A549 (cell line): ENCODE data around the gene TUBA8. TPM values are rescaled to one million over a fixed set of nuclear protein-coding genes. Genes with fewer than 3 reads are reported as not detected.
"Not testable (repeated sequence)": the region's sequence is repeated elsewhere in the genome, so short reads cannot be mapped to it uniquely, and the experiment has no call there.

Experiments used
- ATAC-seq, 2 experiments: fragments of 200-7000 bp in 1 of 2; fragments of >200 bp in 1 of 2; cut with Nextera tagmentation in 1 of 2; cut with Tn5 transposase in 1 of 2; 3 replicates each; pipeline versions ENCODE4 v1.8.0 to v1.9.1; 2018 to 2020; ENCODE audit warnings: mild to moderate bottlenecking in 1 of 2, moderate library complexity in 1 of 2
- CTCF ChIA-PET: fragments of 300-600 bp; sonication (Branson Sonifier 250); formaldehyde crosslinking; extraction: SDS; loops from one replicate; lab custom pipeline; 2021; ENCODE audit warnings: antibody characterized with exemption, inconsistent platforms; lab: Yijun Ruan, JAX
- POLR2A ChIA-PET: fragments of 350-600 bp; formaldehyde crosslinking; extraction: SDS; loops from one replicate; lab custom pipeline; 2021; ENCODE audit warnings: antibody characterized with exemption, inconsistent platforms; lab: Yijun Ruan, JAX
- DNase-seq, 2 experiments: peaks; one replicate each; pipeline versions ENCODE4 v3.0.0 to v3.0.0-alpha.2; 2011 to 2016; ENCODE audit warnings: low read depth in 1 of 2, low spot score in 1 of 2
- FAIRE-seq: peaks from 2 replicates; lab custom pipeline; 2011; peaks lifted over from hg19 to GRCh38; lab: Jason Lieb, UNC
- H3K27ac ChIP-seq, 2 experiments: fragments of >200 bp; sonication (Bioruptor Twin); formaldehyde crosslinking; 3 replicates each; pipeline ENCODE4 v1.5.1; 2016 to 2017
- H3K4me1 ChIP-seq: fragments of >200 bp; sonication (Bioruptor Twin); formaldehyde crosslinking; 3 replicates; pipeline ENCODE4 v1.6.1; 2016
- H3K4me2 ChIP-seq: fragments of >200 bp; sonication (Bioruptor Twin); formaldehyde crosslinking; 3 replicates; pipeline ENCODE4 v1.6.1; 2016
- H3K4me3 ChIP-seq: fragments of >200 bp; sonication (Bioruptor Twin); formaldehyde crosslinking; 3 replicates; pipeline ENCODE4 v1.5.1; 2016
- H3K9me3 ChIP-seq: fragments of >200 bp; sonication (Bioruptor Twin); formaldehyde crosslinking; 3 replicates; pipeline ENCODE4 v1.6.1; 2016
- ESRRA ChIP-seq: fragments of 150-350 bp; IDR thresholded peaks from 2 replicates; pipeline ENCODE4 v1.6.1; 2014; ENCODE audit warnings: mild to moderate bottlenecking, low read length, borderline replicate concordance
- FOSB ChIP-seq: fragments of 250-450 bp; sonication (Bioruptor Pico); IDR thresholded peaks from 2 replicates; pipeline ENCODE4 v1.5.0; 2020; ENCODE audit warnings: mild to moderate bottlenecking, moderate library complexity
- HEYL ChIP-seq: fragments of 250-450 bp; sonication (Bioruptor Pico); IDR thresholded peaks from 2 replicates; pipeline ENCODE4 v1.8.0; 2021; ENCODE audit warnings: mild to moderate bottlenecking, moderate library complexity
- HOXB5 ChIP-seq: fragments of 250-450 bp; sonication (Bioruptor Pico); IDR thresholded peaks from 2 replicates; pipeline ENCODE4 v1.5.0; 2020; ENCODE audit warnings: mild to moderate bottlenecking, moderate library complexity
- JUN ChIP-seq, 2 experiments: fragments of >200 bp; sonication (Bioruptor Twin); formaldehyde crosslinking; IDR thresholded peaks; 2 replicates in 1 of 2; 3 replicates in 1 of 2; pipeline ENCODE4 v1.6.1; 2016 to 2017
- NPAS2 ChIP-seq: fragments of 250-450 bp; sonication (Bioruptor Pico); IDR thresholded peaks from 2 replicates; pipeline ENCODE4 v1.8.0; 2022; ENCODE audit warnings: mild to moderate bottlenecking, moderate library complexity, borderline replicate concordance
- PBX3 ChIP-seq: IDR thresholded peaks from 2 replicates; pipeline ENCODE4 v1.6.1; 2012
- RCOR1 ChIP-seq: fragments of 150-350 bp; IDR thresholded peaks from 2 replicates; pipeline ENCODE4 v1.6.1; 2014; ENCODE audit warnings: antibody characterized with exemption, low read length, low read depth
- REST ChIP-seq: fragments of 200-600 bp; sonication (generic); IDR thresholded peaks from 2 replicates; pipeline ENCODE4 v1.6.1; 2016; ENCODE audit warnings: antibody characterized with exemption, mild to moderate bottlenecking, moderate library complexity
- SMC3 ChIP-seq: fragments of >200 bp; sonication (Bioruptor Twin); formaldehyde crosslinking; IDR thresholded peaks from 3 replicates; pipeline ENCODE4 v1.6.1; 2018; ENCODE audit warnings: inconsistent platforms
- WGBS: methylation state at CpG from one replicate; pipeline ENCODE4 v1.1.6; 2017; ENCODE audit errors: missing lambda C conversion rate; 5-methylcytosine and 5-hydroxymethylcytosine counted together
- polyA plus RNA-seq, 4 experiments: library from polyadenylated mRNA; depleted of rRNA in 3 of 4; stranded (reverse); fragments of >200 nt; fragmentation: RNase III in 1 of 4; extraction: RNeasy Plus Mini Kit Qiagen cat#74134 plus additional on column Dnase treatment in 1 of 4; gene quantifications; 2 replicates in 3 of 4; 3 replicates in 1 of 4; pipeline ENCODE4 v1.2.3, GENCODE V29; 2011 to 2017

The TUBA8 gene
- polyA plus RNA-seq, 2 of the 4 experiments (the other 2 are of a cell fraction) = 0.13 to 0.66 TPM

GRCh38 chr22:18070556-18071306 lies 39.9 kb upstream of the TUBA8 start:
- no peaks in the 10 kb centered on the region for H3K9me3 ChIP-seq
- WGBS = 77% methylated on average over 14 of the region's 14 CpGs
- FAIRE-seq (no peak), DNase-seq (no peak)
- POLR2A ChIA-PET = no interaction called here
- TF ChIP-seq JUN (IDR thresholded peaks at IDR 0.05) (no peak), FOSB (CRISPR knock-in tag) (no peak), ESRRA (no peak)
- TF ChIP-seq, all 56 proteins: peak for 0
- peaks cover 13% of the 10 kb centered on the region for H3K4me1 ChIP-seq
- no peak for ATAC-seq
- peak overlapping the region; percentile 17 to 33; a peak in 2 of 6 replicates for H3K27ac ChIP-seq
- H3K4me3 ChIP-seq = no peak overlapping the region
- H3K4me2 ChIP-seq = no peak overlapping the region
- CTCF ChIA-PET = interaction anchor here (0.7 to 5.8 kb wide), 6 partner anchors 28 to 241 kb away, joined by 3 to 107 read pairs (median 4); no protein-coding TSS in a partner anchor

GRCh38 chr22:18071307-18071967 lies 39.2 kb upstream of the TUBA8 start:
- CTCF ChIA-PET = interaction anchor here (0.7 to 5.8 kb wide), 6 partner anchors 27 to 277 kb away, joined by 3 to 107 read pairs (median 4); no protein-coding TSS in a partner anchor
- H3K4me2 ChIP-seq, H3K27ac ChIP-seq, FAIRE-seq, POLR2A ChIA-PET, ATAC-seq, H3K4me3 ChIP-seq, DNase-seq, H3K9me3 ChIP-seq: not testable (repeated sequence)
- 84% methylated on average over 7 of the region's 7 CpGs for WGBS
- peaks cover 18% of the 10 kb centered on the region for H3K4me1 ChIP-seq

GRCh38 chr22:18071968-18072310 lies 38.7 kb upstream of the TUBA8 start:
- POLR2A ChIA-PET = no interaction called here
- 90% methylated on average over 1 of the region's 1 CpG for WGBS

More at GRCh38 chr22:18071968-18072310, 38.7 kb upstream of the TUBA8 start:
- CTCF ChIA-PET = interaction anchor here (0.9 to 5.8 kb wide), 5 partner anchors 26 to 277 kb away, joined by 3 to 107 read pairs (median 5); no protein-coding TSS in a partner anchor
- no peak for DNase-seq
- H3K4me2 ChIP-seq = no peak overlapping the region
- H3K4me1 ChIP-seq = peaks cover 24% of the 10 kb centered on the region
- H3K27ac ChIP-seq = no peak overlapping the region
- no peak overlapping the region for H3K4me3 ChIP-seq
- TF ChIP-seq REST (no peak), HEYL (no peak), RCOR1 (no peak), HOXB5 (CRISPR knock-in tag) (no peak), NPAS2 (CRISPR knock-in tag) (no peak), SMC3 (no peak), PBX3 (no peak)
- ATAC-seq = no peak
- no peaks in the 10 kb centered on the region for H3K9me3 ChIP-seq
- FAIRE-seq = no peak
